Frontal cortex (tissue), 4 donors: Measurements from ENCODE around the gene AHCYL2. TPM values are rescaled to one million over a fixed set of nuclear protein-coding genes. Genes with fewer than 3 reads are reported as not detected.
"Not testable (repeated sequence)": the region's sequence is repeated elsewhere in the genome, so short reads cannot be mapped to it uniquely, and the experiment has no call there.

ENCODE experiments used
- DNase-seq, 2 donors: peaks; one replicate each; pipeline ENCODE4 v3.0.0; 2012; ENCODE audit warnings: low spot score in 2 of 2
- FAIRE-seq: peaks from 2 replicates; lab custom pipeline; 2012; peaks lifted over from hg19 to GRCh38; lab: Jason Lieb, UNC
- total RNA-seq: library from RNA; depleted of rRNA; stranded (reverse); fragments of >200 nt; gene quantifications from one replicate; pipeline ENCODE4 v1.2.3, GENCODE V29; 2014
- donor health status: control.
- donor health status: control.
- donor health status: control.

The AHCYL2 gene
- total RNA-seq, 1 donor from 2014 or later, result 15.9 TPM

DNA sequence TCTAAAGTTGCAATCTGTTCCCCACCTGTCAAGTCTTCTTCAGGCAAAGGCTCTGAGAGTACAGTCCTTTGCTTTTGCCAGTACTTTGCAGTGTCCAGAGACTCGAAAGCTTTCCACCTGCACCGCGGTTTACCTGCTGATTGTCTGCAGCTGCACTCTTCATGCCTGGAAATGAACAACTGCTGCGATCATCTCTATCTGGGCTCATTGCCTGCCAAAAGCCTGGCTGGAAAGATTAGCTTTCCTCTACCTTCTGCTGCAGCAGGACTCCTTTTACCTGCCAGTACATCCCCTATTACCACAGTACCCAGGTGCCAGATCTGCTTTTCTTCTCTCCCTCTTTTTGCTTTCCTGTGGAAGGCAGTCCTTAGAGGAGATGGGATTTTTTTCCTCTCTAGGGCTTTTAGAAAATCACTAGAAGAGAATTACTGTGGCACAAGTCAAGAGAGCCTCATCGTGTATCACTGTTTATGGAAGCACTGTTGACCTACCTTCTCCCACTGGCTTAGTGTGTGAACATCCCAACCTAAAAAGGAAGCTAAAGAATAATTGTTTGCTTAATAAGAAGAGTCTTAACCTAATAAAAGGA lies 211.6 kb downstream of the AHCYL2 start:
- DNase-seq, result no peak
- FAIRE-seq, result no peak

DNA sequence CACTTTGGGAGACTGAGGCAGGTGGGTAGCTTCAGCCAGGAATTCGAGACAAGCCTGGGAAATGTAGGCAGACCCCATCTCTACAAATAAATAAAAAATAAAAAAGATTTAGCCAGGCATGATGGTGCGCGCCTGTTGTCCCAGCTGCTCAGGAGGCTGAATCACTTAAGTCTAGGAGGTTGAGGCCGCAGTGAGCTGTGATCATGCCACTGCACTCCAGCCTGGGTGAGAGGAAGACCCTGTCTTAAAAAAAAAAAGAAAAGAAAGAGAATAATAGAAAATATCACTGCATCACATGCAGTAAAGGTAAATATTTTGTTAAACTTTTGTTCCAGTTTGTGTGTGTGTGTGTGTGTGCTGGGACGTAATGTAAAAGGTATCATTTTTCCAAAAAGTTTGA lies 212.4 kb downstream of the AHCYL2 start:
- DNase-seq, result no peak
- no peak for FAIRE-seq

DNA sequence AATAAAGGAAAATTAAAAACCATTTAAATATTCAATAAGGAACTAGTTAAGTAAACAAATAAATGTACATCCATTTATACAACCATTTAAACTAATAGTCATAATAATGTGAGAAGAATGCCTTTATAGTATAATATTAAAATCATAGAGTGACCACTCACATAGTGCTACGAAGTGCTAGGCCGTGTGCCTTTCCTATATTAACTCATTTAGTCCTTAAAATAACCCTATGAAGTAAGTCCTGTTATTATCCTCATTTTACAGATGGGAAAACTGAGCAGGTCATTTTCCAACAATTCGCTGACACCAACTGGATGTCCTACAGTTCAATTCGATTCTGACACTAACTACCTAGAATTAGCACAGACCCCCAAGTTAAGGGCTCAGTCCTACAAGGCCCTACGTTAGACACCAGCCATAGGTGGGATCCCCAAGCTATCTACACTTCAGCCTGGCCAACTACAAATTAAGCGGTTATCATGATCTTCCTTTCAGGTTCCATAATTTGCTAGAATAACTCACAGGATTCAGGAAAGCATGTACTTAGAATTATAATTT lies 213.5 kb downstream of the AHCYL2 start:
- no peak for DNase-seq
- FAIRE-seq, result no peak

GRCh38 chr7:129438839-129439651 lies 214.2 kb downstream of the AHCYL2 start:
- DNase-seq (no peak), FAIRE-seq (no peak)

GRCh38 chr7:129439963-129440625 lies 215.3 kb downstream of the AHCYL2 start:
- FAIRE-seq, result no peak
- DNase-seq, result no peak

GRCh38 chr7:129443612-129444011 lies 218.8 kb downstream of the AHCYL2 start:
- DNase-seq (no peak), FAIRE-seq (no peak)

GRCh38 chr7:129444776-129445175 lies 219.9 kb downstream of the AHCYL2 start:
- FAIRE-seq, result not testable (repeated sequence)

GRCh38 chr7:129446925-129447324 lies 222.1 kb downstream of the AHCYL2 start:
- FAIRE-seq, DNase-seq: not testable (repeated sequence)

More at GRCh38 chr7:129444776-129445175, 219.9 kb downstream of the AHCYL2 start:
- DNase-seq, result not testable (repeated sequence)

GRCh38 chr7:129447445-129447844 lies 222.6 kb downstream of the AHCYL2 start:
- FAIRE-seq, result not testable (repeated sequence)

GRCh38 chr7:129448608-129449007 lies 223.8 kb downstream of the AHCYL2 start:
- DNase-seq, FAIRE-seq: not testable (repeated sequence)

More at GRCh38 chr7:129447445-129447844, 222.6 kb downstream of the AHCYL2 start:
- DNase-seq, result not testable (repeated sequence)

DNA sequence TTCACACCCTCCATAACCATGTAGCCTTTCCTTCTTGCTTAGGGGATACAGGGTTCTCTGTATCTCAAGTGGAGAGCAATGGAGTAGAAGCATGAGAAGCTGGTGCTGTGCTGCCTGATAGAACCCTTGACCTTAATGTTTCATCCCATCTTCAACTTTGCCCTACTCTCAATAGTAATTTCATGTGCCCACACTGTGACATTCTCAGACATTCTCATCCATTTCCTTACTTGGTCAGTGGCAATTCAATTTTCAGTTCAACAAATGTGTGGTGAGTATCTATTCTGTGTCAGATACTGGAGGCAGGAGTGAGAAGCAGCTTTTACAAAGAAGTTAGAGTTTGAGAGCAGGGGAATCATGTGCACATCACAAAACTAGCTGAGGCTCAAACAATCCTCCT lies 225.5 kb downstream of the AHCYL2 start:
- DNase-seq (no peak), FAIRE-seq (no peak)

- FAIRE-seq, result no peak
- DNase-seq, result no peak
These were observed 227.9 kb downstream of the AHCYL2 start for GRCh38 chr7:129452589-129453231.

- no peak for FAIRE-seq
- DNase-seq, result no peak
These were observed 228.8 kb downstream of the AHCYL2 start for GRCh38 chr7:129453510-129454248.

DNA sequence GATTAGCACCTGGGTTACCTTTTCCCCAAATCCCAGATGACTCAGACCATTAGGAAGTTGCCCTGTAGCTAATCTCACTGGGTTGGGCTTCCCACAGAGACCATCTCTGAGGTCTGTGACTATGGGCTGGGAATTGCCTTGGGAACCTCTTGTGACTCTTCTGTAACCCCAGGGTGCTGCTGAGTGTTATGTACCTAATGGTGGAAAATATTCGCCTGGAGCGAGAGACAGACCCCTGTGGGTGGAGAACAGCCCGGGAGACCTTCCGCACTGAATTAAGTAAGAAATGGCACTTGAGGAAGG lies 229.4 kb downstream of the AHCYL2 start:
- no peak for FAIRE-seq
- no peak for DNase-seq

GRCh38 chr7:129456421-129456820 lies 231.6 kb downstream of the AHCYL2 start:
- DNase-seq (no peak), FAIRE-seq (no peak)

- no peak for FAIRE-seq
These were observed 232.3 kb downstream of the AHCYL2 start for GRCh38 chr7:129457101-129457500.

GRCh38 chr7:129458171-129458570 lies 233.3 kb downstream of the AHCYL2 start:
- FAIRE-seq (no peak), DNase-seq (no peak)

More at GRCh38 chr7:129457101-129457500, 232.3 kb downstream of the AHCYL2 start:
- DNase-seq, result no peak

GRCh38 chr7:129461809-129462208 lies 237.0 kb downstream of the AHCYL2 start:
- FAIRE-seq (no peak), DNase-seq (no peak)

- no peak for DNase-seq
- FAIRE-seq, result no peak
These were observed 237.6 kb downstream of the AHCYL2 start for GRCh38 chr7:129462420-129462819.
